ENCODE measurements around the gene DSCAM.
"Not testable (repeated sequence)": the region's sequence is repeated elsewhere in the genome, so short reads cannot be mapped to it uniquely, and the experiment has no call there.

DSCAM gene

DNA sequence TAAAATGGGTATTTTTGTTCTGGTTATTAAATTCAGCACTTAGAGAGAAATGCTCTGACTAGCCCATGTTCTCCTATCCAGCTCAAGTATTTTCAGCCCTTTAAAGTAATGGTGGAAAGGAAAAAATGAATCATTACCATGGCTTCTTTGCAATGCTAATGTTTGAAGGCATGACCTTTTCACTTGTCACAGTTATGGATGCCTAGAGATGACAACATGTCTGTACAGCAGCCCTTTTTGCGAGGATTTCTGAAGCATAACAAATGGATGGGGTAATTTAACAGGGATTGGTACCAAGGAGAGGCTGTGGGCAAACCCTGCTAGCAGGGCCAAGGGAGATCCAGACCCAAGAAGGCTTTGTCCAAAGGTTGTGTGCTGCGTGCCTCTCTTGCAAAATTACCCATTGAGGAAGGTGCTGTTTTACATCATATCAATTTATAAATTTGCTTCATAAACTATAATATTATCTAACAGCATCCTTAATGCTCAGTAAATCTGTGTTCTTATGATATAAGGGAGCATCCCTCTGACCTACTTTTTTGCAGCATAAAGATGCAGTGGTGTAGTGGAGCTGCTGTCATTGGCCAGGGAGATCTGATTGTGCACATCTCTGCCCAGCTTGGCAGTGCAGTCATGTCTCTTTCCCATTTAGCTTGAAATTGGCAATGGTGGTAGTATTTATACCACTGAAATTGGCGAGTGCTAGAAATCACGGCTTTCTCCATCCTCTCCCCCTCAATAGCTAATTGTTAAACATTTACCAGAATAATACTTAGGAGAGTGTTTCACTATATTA lies 652.6 kb downstream of the DSCAM start:
- TF ChIP-seq, protein P1, sequence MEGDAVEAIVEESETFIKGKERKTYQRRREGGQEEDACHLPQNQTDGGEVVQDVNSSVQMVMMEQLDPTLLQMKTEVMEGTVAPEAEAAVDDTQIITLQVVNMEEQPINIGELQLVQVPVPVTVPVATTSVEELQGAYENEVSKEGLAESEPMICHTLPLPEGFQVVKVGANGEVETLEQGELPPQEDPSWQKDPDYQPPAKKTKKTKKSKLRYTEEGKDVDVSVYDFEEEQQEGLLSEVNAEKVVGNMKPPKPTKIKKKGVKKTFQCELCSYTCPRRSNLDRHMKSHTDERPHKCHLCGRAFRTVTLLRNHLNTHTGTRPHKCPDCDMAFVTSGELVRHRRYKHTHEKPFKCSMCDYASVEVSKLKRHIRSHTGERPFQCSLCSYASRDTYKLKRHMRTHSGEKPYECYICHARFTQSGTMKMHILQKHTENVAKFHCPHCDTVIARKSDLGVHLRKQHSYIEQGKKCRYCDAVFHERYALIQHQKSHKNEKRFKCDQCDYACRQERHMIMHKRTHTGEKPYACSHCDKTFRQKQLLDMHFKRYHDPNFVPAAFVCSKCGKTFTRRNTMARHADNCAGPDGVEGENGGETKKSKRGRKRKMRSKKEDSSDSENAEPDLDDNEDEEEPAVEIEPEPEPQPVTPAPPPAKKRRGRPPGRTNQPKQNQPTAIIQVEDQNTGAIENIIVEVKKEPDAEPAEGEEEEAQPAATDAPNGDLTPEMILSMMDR (IDR thresholded peaks at IDR 0.05; ENCODE audit: low read depth, low read length): no peak
- no peak overlapping the region for H3K4me3 ChIP-seq (ENCODE audit: low read depth, low read length)

GRCh38 chr21:40191616-40192015 lies 655.3 kb downstream of the DSCAM start:
- no peak overlapping the region for H3K4me3 ChIP-seq (ENCODE audit: low read depth, low read length)
- TF ChIP-seq, protein P1 (IDR thresholded peaks at IDR 0.05; ENCODE audit: low read depth, low read length): no peak

- H3K4me3 ChIP-seq (ENCODE audit: low read depth, low read length): no peak overlapping the region
- TF ChIP-seq, protein P1 (IDR thresholded peaks at IDR 0.05; ENCODE audit: low read depth, low read length): no peak
Measured at GRCh38 chr21:40191196-40191595, 655.8 kb downstream of the DSCAM start.

DNA sequence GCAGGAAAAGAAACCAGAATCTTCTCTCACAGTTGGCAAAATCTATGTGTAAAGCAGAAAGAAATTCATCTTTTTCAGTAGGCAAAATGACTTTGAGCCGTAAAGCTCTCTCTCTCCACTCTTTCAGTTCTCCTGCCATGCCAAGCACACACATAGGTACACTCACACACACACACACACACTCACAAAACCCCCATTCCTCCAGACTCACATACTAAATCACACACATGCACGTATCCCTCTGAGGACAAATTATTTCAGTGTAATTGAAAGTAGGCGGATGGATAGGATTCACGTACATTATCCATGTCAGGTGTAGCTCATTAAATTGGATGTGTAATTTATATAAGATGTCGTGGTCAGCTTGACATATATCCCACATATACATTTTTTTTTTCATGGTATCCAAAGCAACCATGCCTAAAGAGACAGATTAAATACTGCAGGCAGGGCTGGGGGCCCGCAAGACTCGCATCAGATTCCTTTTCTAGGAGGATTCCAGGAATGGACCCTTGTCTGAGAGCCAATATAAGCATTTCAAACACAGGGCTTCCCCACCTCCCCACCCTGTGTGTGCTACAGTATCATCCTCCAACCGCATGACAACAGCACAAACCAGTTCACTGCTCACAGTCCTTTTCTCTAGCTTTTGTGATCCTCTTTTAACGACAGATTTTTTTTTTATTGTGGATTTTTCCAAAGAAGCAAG lies 658.9 kb downstream of the DSCAM start:
- H3K4me3 ChIP-seq (ENCODE audit: low read depth, low read length): no peak overlapping the region
- TF ChIP-seq, protein P1 (IDR thresholded peaks at IDR 0.05; ENCODE audit: low read depth, low read length): no peak

DNA sequence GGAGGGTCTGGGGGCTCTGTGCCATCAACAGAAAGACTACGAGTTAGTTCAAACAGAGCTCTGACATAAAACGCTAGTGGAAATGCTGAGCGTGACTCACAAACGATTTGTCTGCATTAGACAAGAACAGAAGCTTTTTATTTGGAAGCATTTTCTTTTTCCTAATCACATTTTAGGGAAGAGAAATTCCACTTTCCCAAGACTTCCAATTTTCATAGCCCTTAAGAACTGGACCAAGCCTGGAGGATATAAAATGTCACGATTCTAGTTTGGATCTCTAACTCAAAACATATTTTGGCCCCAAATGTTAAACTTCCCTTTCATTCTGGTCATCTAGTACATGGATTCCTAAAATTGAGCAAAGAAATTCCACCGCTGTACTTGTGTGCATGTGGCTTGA lies 659.7 kb downstream of the DSCAM start:
- TF ChIP-seq, protein P1 (IDR thresholded peaks at IDR 0.05; ENCODE audit: low read depth, low read length): no peak
- no peak overlapping the region for H3K4me3 ChIP-seq (ENCODE audit: low read depth, low read length)

DNA sequence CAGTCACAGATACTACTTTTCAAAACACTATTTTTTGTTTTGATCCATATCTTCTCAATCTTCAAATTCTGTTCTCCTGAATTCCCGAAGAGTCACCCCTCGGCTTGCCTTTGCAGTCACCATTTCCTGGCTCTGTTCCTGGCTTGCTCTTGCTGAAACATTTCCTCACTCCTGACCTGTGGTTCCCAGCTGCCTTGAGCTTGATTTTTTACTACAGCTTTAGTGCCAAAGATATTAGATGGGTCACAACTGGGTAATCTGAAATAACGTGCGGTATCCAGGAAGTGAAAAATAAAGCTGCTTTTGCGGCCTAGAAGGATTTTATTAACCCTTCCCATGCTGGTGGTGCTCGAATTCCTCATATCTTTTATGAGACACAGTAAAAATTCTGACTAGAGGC lies 660.9 kb downstream of the DSCAM start:
- no peak overlapping the region for H3K4me3 ChIP-seq (ENCODE audit: low read depth, low read length)
- TF ChIP-seq, protein P1 (IDR thresholded peaks at IDR 0.05; ENCODE audit: low read depth, low read length): no peak

DNA sequence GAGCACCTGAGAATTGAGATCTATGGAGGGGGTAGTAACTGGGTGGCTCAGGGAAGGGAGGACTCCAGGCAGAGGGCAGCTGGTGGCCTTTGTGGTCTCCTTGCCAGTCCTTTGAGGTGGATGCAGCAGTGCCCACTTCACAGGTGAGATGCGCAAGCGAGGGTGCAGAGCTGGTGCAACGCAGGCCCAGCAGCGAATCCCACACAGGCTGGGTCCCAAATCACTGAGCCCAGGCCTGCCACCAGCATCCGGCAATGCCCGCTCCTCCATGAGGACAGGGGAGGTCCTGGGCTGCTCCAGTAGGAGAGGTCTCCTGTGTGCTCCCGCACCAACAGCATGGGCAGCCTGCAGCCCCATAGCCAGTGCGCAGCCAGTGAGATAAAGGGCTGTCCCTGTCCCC lies 661.8 kb downstream of the DSCAM start:
- no peak overlapping the region for H3K4me3 ChIP-seq (ENCODE audit: low read depth, low read length)
- TF ChIP-seq, protein P1 (IDR thresholded peaks at IDR 0.05; ENCODE audit: low read depth, low read length): no peak

GRCh38 chr21:40182491-40182890 lies 664.5 kb downstream of the DSCAM start:
- not testable (repeated sequence) for H3K4me3 ChIP-seq (ENCODE audit: low read depth, low read length)

Data from WI38 (cell line).